HG03460 (cell line): ENCODE data around the gene RHPN2.
"Not testable (repeated sequence)": the region's sequence is repeated elsewhere in the genome, so short reads cannot be mapped to it uniquely, and the experiment has no call there.

ENCODE experiments used
- ATAC-seq: cut with Tn5 transposase; IDR thresholded peaks from one replicate; pipeline ENCODE4 v1.9.1; 2021; ENCODE audit not compliant: unreplicated experiment

The RHPN2 gene

DNA sequence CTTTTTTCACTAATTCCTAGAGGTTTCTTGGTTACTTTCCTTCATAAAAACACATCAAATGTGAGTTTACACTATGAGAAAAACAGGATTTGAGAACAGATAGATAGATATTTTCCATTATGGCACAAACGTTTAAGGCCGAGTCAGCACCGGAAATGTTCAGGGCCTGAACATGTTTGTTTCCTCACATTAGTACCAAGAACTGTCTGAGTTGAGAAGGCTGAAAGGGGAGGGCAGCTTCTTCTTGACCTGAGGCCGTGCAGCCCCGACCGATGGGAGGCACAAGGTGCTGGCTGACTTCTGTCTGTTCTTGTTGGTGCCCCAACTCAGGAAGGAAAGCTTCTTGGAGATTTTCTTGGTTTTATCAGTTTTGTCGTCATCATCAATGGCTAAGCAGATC lies 84.9 kb downstream of the RHPN2 start:
- ATAC-seq, result not testable (repeated sequence)

- not testable (repeated sequence) for ATAC-seq
Observed at GRCh38 chr19:32977813-32978212, 86.9 kb downstream of the RHPN2 start.

GRCh38 chr19:32977280-32977679 lies 87.4 kb downstream of the RHPN2 start:
- no peak for ATAC-seq

GRCh38 chr19:32976223-32976805 lies 88.4 kb downstream of the RHPN2 start:
- no peak for ATAC-seq

- peak; percentile 99 for ATAC-seq
Observed at GRCh38 chr19:32971715-32972540, 92.8 kb downstream of the RHPN2 start, which contains the start of the genes CEP89 and FAAP24. CEP89 (minus strand) TSS chr19:32971958; CDS start chr19:32971874, 84 bp downstream. FAAP24 (plus strand) TSS chr19:32972242; CDS start chr19:32973197, 955 bp downstream.

DNA sequence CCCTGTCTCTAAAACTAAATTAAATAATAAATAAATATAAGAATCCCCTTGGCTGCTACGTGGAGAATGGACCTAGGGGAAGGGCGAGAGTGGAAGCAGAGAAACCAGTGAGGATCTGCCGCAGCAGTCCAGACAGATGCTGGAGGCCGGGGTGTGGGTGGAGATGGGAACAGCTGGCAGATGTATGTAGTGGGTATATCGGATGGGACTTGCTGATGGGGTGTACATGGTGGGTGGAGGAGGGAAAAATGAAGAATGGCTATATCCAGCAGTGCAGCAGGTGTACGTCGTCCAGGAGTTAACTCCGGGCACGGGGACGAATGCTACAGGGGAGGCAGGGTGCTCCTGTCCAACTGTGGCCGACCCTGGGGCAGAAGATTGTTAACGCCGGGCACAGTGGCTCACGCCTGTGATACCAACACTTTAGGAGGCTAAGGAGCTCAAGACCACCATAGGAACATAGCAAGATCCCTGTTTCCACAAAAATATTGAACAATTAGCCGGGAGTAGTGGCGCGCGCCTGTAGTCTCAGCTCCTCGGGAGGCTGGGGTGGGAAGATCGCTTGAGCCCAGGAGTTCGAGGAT lies 93.6 kb downstream of the RHPN2 start:
- no peak for ATAC-seq

DNA sequence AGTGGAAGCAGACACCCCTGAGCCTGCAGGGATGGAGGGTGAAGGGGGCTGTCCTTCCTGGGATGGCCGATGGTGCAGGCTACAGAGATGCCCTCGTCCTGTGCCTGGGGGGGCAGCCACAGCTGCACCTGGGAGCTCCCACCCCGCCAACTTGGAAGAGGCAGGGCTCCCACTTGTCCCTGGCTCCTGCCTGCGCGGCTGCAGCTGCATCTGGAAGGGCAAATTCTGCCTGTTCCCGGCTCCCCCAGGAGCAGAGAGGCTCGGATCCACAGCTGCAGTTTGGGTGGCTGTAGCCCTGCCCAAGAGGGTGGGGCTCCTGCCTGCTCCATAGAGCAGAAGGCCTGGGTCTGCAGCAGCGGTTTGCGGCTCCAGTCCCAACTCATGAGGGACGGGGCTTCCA lies 95.1 kb downstream of the RHPN2 start:
- no peak for ATAC-seq

GRCh38 chr19:32966750-32967149 lies 97.9 kb downstream of the RHPN2 start:
- ATAC-seq, result no peak

DNA sequence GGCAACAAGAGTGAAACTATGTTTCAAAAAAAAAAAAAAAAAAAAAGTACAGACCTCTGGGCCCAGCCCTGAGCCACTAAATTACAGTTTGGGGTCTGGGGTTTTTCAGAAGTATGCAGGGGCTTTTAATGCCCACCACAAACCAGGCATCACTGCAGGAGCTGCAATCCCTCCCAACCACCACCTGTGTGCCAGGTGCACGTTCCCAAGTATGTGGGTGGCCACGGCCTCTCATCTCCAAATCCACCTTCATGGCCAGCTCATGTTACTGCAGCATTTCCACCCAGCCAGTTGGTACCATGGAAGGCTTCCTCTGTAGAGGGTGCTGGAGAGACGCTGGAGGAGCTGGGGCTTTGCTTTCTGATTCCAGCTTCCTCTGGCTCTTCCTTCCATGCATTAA lies 119.4 kb downstream of the RHPN2 start:
- no peak for ATAC-seq

DNA sequence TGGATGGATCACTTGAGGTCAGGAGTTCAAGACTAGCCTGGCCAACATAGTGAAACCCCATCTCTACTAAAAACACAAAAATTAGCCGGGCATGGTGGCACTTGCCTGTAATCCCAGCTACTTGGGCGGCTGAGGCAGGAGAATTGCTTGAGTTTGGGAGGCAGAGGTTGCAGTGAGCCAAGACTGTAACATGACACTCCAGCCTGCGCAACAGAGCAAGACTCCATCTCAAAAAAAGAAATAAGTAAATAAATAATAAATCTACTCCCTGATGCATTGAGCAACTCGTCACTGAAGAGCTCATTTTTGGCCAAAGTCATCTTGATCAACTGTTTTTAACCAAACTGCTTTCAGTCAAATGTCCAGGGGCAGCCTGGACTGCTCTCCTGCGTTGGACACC lies 123.4 kb downstream of the RHPN2 start:
- ATAC-seq, result not testable (repeated sequence)

DNA sequence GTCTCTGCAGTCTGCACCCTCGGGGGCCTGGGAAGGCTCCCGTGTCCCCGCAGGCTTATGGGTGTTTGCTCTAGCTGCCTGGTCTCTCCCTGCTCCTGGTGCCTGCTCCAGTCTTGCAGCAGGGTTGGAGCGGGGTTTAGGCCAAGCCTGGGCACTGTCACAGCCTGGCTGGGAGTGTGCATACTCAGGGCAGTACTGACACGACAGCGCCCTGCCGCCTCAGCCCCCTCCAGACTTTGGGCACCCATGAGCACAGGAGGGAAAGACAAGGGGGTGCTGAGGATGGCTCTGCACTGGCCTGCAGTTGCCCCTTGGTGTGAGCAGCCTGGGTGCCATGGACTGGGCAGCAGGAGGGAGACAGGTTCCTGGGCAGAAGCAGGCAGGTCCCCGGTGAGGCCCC lies 128.6 kb downstream of the RHPN2 start:
- no peak for ATAC-seq

DNA sequence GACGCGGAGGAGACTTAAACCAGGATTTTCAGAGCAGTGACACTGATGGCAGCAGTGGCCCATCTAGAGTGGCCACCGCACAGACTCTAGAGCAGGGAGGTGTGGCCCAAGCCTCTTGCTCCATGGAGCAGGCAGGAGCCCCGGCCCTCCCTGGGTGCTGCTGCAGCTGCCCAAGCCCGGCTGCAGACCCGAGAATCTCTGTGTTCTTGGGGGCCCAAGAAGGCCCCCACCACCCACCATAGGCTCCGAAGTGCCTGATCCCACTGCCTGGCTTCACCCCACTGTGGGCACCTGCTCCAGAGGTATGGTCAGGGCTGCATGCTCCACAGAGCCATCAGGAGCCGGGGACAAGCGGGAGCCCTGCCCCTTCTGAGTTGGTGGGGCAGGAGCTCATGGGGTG lies 129.1 kb downstream of the RHPN2 start:
- ATAC-seq, result no peak

DNA sequence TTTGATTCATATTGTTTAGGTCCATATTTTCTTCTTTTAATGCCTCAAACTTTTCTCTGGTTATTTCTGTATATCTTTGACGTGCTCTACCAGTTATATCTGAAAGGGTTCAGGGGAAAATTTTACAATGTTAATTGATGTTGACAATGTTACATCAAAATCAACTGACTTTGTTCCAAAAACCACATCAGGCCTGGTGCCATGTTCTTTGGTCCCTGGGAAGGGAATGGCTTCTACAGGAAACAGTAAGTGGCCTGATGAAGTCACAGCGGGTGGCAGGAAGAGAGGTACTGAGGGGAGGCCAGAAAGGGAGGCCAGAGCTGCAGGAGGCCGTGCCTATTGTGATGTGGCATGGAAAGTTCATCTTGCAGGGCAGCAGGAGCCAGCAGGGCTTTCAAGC lies 131.1 kb downstream of the RHPN2 start:
- no peak for ATAC-seq

DNA sequence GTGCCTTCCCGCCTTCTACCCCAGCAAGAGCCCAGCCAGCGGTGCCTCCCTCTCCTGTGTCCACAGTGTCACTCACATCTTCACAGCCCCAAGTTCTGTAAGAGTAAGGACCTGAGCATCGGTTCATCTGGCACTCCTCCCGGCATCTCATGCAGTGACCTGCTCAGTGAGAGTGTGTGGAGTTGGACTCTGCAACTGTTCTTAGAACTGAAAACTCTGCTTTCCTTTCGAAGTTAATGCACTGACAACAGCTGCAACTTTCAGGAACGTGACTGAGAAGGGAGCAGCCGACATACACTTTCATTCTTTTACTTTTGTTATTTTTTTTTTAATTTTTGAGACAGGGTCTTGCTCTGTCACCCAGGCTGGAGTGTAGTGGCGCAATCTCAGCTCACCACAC lies 134.1 kb downstream of the RHPN2 start:
- no peak for ATAC-seq

- ATAC-seq, result no peak
Observed at GRCh38 chr19:32928806-32929205, 135.9 kb downstream of the RHPN2 start.
